GM18508 (cell line): Measurements from ENCODE around the gene HOTAIR.

Source experiments
- ATAC-seq: cut with Tn5 transposase; IDR thresholded peaks from one replicate; pipeline ENCODE4 v1.9.1; 2021; ENCODE audit warnings: moderate number of reproducible peaks; ENCODE audit not compliant: insufficient read depth, unreplicated experiment

The HOTAIR gene

GRCh38 chr12:53976823-53977595 is 2.3 kb upstream of the HOTAIR start:
- no peak for ATAC-seq

- ATAC-seq = no peak
Observed at GRCh38 chr12:53976172-53976822, 1.5 kb upstream of the HOTAIR start.

GRCh38 chr12:53975479-53976152 is 862 bp upstream of the HOTAIR start:
- no peak for ATAC-seq

- ATAC-seq = no peak
Observed at GRCh38 chr12:53975064-53975471, 314 bp upstream of the HOTAIR start.

- no peak for ATAC-seq
Observed at GRCh38 chr12:53973236-53974042, 1.3 kb downstream of the HOTAIR start.

- ATAC-seq = no peak
Observed at GRCh38 chr12:53972722-53973235, 2.0 kb downstream of the HOTAIR start, which contains the start of gene HOXC11. Gene HOXC11, plus strand, starts transcription at chr12:53973126. Its CDS starts 116 bp downstream, at chr12:53973242.

GRCh38 chr12:53972152-53972702 is 2.5 kb downstream of the HOTAIR start:
- no peak for ATAC-seq

GRCh38 chr12:53971686-53972085 is 3.1 kb downstream of the HOTAIR start:
- ATAC-seq = no peak

GRCh38 chr12:53971129-53971528 is 3.6 kb downstream of the HOTAIR start:
- ATAC-seq = no peak

GRCh38 chr12:53970451-53970850 is 4.3 kb downstream of the HOTAIR start:
- no peak for ATAC-seq

- no peak for ATAC-seq
Observed at GRCh38 chr12:53969588-53970259, 5.0 kb downstream of the HOTAIR start.

GRCh38 chr12:53968214-53969127 is 6.3 kb downstream of the HOTAIR start:
- no peak for ATAC-seq

GRCh38 chr12:53967421-53967925 is 7.3 kb downstream of the HOTAIR start:
- no peak for ATAC-seq

- ATAC-seq = no peak
Observed at GRCh38 chr12:53966385-53967133, 8.2 kb downstream of the HOTAIR start.

GRCh38 chr12:53966085-53966384 is 8.7 kb downstream of the HOTAIR start:
- no peak for ATAC-seq

- ATAC-seq = no peak
Observed at GRCh38 chr12:53965281-53966084, 9.3 kb downstream of the HOTAIR start.

GRCh38 chr12:53964315-53964713 is 10.4 kb downstream of the HOTAIR start:
- no peak for ATAC-seq
